Stimulated activated naive CD8-positive, alpha-beta T cell treated with anti-CD3 and anti-CD28 coated beads, Interleukin-15, Interleukin-2, amounts not matched to agents 100 ng/mL and 50 ng/mL, for 24 hours (primary cell): ENCODE data around the gene PPP2R2D.

Source experiments
- H3K27ac Mint-ChIP-seq: one replicate; pipeline ENCODE4 v1.8.0; 2021; ENCODE audit warnings: mild to moderate bottlenecking, mixed read lengths
- H3K27me3 Mint-ChIP-seq: one replicate; pipeline ENCODE4 v1.8.0; 2021; ENCODE audit warnings: mixed read lengths
- H3K36me3 Mint-ChIP-seq: one replicate; pipeline ENCODE4 v1.8.0; 2021; ENCODE audit warnings: low read depth, mixed read lengths
- H3K4me1 Mint-ChIP-seq: one replicate; pipeline ENCODE4 v1.8.0; 2021; ENCODE audit warnings: low read depth, mixed read lengths
- H3K4me3 Mint-ChIP-seq: one replicate; pipeline ENCODE4 v1.8.0; 2021; ENCODE audit warnings: mild to moderate bottlenecking, mixed read lengths
- H3K9me3 Mint-ChIP-seq: one replicate; pipeline ENCODE4 v1.8.0; 2021; ENCODE audit warnings: mixed read lengths

The PPP2R2D gene

GRCh38 chr10:131968949-131969348 lies 68.1 kb downstream of the PPP2R2D start:
- no peaks in the 10 kb centered on the region for H3K9me3 Mint-ChIP-seq
- H3K4me3 Mint-ChIP-seq: no peak overlapping the region
- no peak overlapping the region for H3K27ac Mint-ChIP-seq
- peaks cover 39% of the 10 kb centered on the region for H3K4me1 Mint-ChIP-seq
- H3K27me3 Mint-ChIP-seq: no peaks in the 10 kb centered on the region
- peaks cover 72% of the 10 kb centered on the region for H3K36me3 Mint-ChIP-seq

GRCh38 chr10:131970946-131971345 lies 70.1 kb downstream of the PPP2R2D start:
- Mint-ChIP-seq H3K9me3 (no peaks in the 10 kb centered on the region), H3K36me3 (peaks cover 75% of the 10 kb centered on the region), H3K4me3 (no peak overlapping the region), H3K27me3 (no peaks in the 10 kb centered on the region), H3K27ac (peak overlapping the region; percentile 52), H3K4me1 (peaks cover 42% of the 10 kb centered on the region)

GRCh38 chr10:131971591-131971990 lies 70.8 kb downstream of the PPP2R2D start:
- H3K27me3 Mint-ChIP-seq: no peaks in the 10 kb centered on the region
- H3K9me3 Mint-ChIP-seq: no peaks in the 10 kb centered on the region
- peak overlapping the region; percentile 88 for H3K27ac Mint-ChIP-seq
- peaks cover 49% of the 10 kb centered on the region for H3K4me1 Mint-ChIP-seq
- H3K36me3 Mint-ChIP-seq: peaks cover 72% of the 10 kb centered on the region
- no peak overlapping the region for H3K4me3 Mint-ChIP-seq

- Mint-ChIP-seq H3K27me3 (no peaks in the 10 kb centered on the region), H3K27ac (peak overlapping the region; percentile 88), H3K9me3 (no peaks in the 10 kb centered on the region), H3K4me1 (peaks cover 57% of the 10 kb centered on the region), H3K4me3 (peak overlapping the region; percentile 70), H3K36me3 (peaks cover 71% of the 10 kb centered on the region)
Observed at GRCh38 chr10:131972474-131973071, 71.8 kb downstream of the PPP2R2D start.

GRCh38 chr10:131973160-131973951 lies 72.5 kb downstream of the PPP2R2D start:
- Mint-ChIP-seq H3K27me3 (no peaks in the 10 kb centered on the region), H3K36me3 (peaks cover 75% of the 10 kb centered on the region), H3K4me1 (peaks cover 65% of the 10 kb centered on the region), H3K9me3 (no peaks in the 10 kb centered on the region), H3K4me3 (peak overlapping the region; percentile 70), H3K27ac (peak overlapping the region; percentile 88)

- no peaks in the 10 kb centered on the region for H3K9me3 Mint-ChIP-seq
- peaks cover 71% of the 10 kb centered on the region for H3K36me3 Mint-ChIP-seq
- H3K27me3 Mint-ChIP-seq: no peaks in the 10 kb centered on the region
- no peak overlapping the region for H3K27ac Mint-ChIP-seq
- peak overlapping the region; percentile 70 for H3K4me3 Mint-ChIP-seq
- peaks cover 74% of the 10 kb centered on the region for H3K4me1 Mint-ChIP-seq
Observed at GRCh38 chr10:131974034-131974817, 73.4 kb downstream of the PPP2R2D start.

- Mint-ChIP-seq H3K9me3 (no peaks in the 10 kb centered on the region), H3K4me1 (peaks cover 81% of the 10 kb centered on the region), H3K4me3 (no peak overlapping the region), H3K36me3 (peaks cover 70% of the 10 kb centered on the region), H3K27ac (no peak overlapping the region), H3K27me3 (no peaks in the 10 kb centered on the region)
Observed at GRCh38 chr10:131975003-131975402, 74.2 kb downstream of the PPP2R2D start.

- H3K36me3 Mint-ChIP-seq: peaks cover 62% of the 10 kb centered on the region
- H3K4me3 Mint-ChIP-seq: no peak overlapping the region
- H3K27me3 Mint-ChIP-seq: no peaks in the 10 kb centered on the region
- peaks cover 84% of the 10 kb centered on the region for H3K4me1 Mint-ChIP-seq
- H3K27ac Mint-ChIP-seq: peak overlapping the region; percentile 68
- H3K9me3 Mint-ChIP-seq: no peaks in the 10 kb centered on the region
Observed at GRCh38 chr10:131975796-131976195, 75.0 kb downstream of the PPP2R2D start.

GRCh38 chr10:131977323-131978096 lies 76.7 kb downstream of the PPP2R2D start:
- H3K27me3 Mint-ChIP-seq: no peaks in the 10 kb centered on the region
- H3K27ac Mint-ChIP-seq: peak overlapping the region; percentile 36
- H3K4me1 Mint-ChIP-seq: peaks cover 75% of the 10 kb centered on the region
- no peaks in the 10 kb centered on the region for H3K9me3 Mint-ChIP-seq
- peaks cover 46% of the 10 kb centered on the region for H3K36me3 Mint-ChIP-seq
- no peak overlapping the region for H3K4me3 Mint-ChIP-seq

- peak overlapping the region; percentile 36 for H3K27ac Mint-ChIP-seq
- no peaks in the 10 kb centered on the region for H3K9me3 Mint-ChIP-seq
- no peak overlapping the region for H3K4me3 Mint-ChIP-seq
- peaks cover 70% of the 10 kb centered on the region for H3K4me1 Mint-ChIP-seq
- H3K36me3 Mint-ChIP-seq: peaks cover 40% of the 10 kb centered on the region
- no peaks in the 10 kb centered on the region for H3K27me3 Mint-ChIP-seq
Observed at GRCh38 chr10:131978366-131978765, 77.6 kb downstream of the PPP2R2D start.

- Mint-ChIP-seq H3K4me1 (peaks cover 65% of the 10 kb centered on the region), H3K27me3 (no peaks in the 10 kb centered on the region), H3K36me3 (peaks cover 35% of the 10 kb centered on the region), H3K9me3 (no peaks in the 10 kb centered on the region), H3K27ac (peak overlapping the region; percentile 69), H3K4me3 (peak overlapping the region; percentile 78)
Observed at GRCh38 chr10:131978851-131979250, 78.0 kb downstream of the PPP2R2D start.

GRCh38 chr10:131979336-131979735 lies 78.5 kb downstream of the PPP2R2D start:
- Mint-ChIP-seq H3K36me3 (peaks cover 32% of the 10 kb centered on the region), H3K27me3 (no peaks in the 10 kb centered on the region), H3K4me3 (peak overlapping the region; percentile 78), H3K9me3 (no peaks in the 10 kb centered on the region), H3K27ac (peak overlapping the region; percentile 69), H3K4me1 (peaks cover 61% of the 10 kb centered on the region)

GRCh38 chr10:131979821-131980270 lies 79.0 kb downstream of the PPP2R2D start:
- H3K36me3 Mint-ChIP-seq: peaks cover 32% of the 10 kb centered on the region
- peak overlapping the region; percentile 78 for H3K4me3 Mint-ChIP-seq
- peak overlapping the region; percentile 69 for H3K27ac Mint-ChIP-seq
- no peaks in the 10 kb centered on the region for H3K9me3 Mint-ChIP-seq
- H3K4me1 Mint-ChIP-seq: peaks cover 56% of the 10 kb centered on the region
- H3K27me3 Mint-ChIP-seq: no peaks in the 10 kb centered on the region

GRCh38 chr10:131980321-131980720 lies 79.5 kb downstream of the PPP2R2D start:
- peak overlapping the region; percentile 31 for H3K27ac Mint-ChIP-seq
- H3K36me3 Mint-ChIP-seq: peaks cover 32% of the 10 kb centered on the region
- H3K9me3 Mint-ChIP-seq: no peaks in the 10 kb centered on the region
- H3K4me1 Mint-ChIP-seq: peaks cover 51% of the 10 kb centered on the region
- peak overlapping the region; percentile 87 for H3K4me3 Mint-ChIP-seq
- H3K27me3 Mint-ChIP-seq: no peaks in the 10 kb centered on the region
